ENCODE results near the gene FBLN1.

Gene FBLN1

GRCh38 chr22:45583504-45583903, 80.8 kb downstream of the FBLN1 start:
- ChIA-PET CTCF (interaction anchor here (1.1 to 1.6 kb wide), 4 partner anchors 9 to 411 kb away, joined by 3 to 5 read pairs (median 4); no protein-coding TSS in a partner anchor), POLR2A (no interaction called here)
- TF ChIP-seq CTCF (IDR thresholded peaks at IDR 0.05; ENCODE audit: insufficient read depth, low read length, missing control alignments): no peak
- no peak for DNase-seq (ENCODE audit: low read depth, low spot score)
- no peak overlapping the region for H3K4me3 ChIP-seq (ENCODE audit: low read depth, low read length)

- POLR2A ChIA-PET: no interaction called here
- no peak for DNase-seq (ENCODE audit: low read depth, low spot score)
- H3K4me3 ChIP-seq (ENCODE audit: low read depth, low read length): no peak overlapping the region
- CTCF ChIA-PET: interaction anchor here (1.1 to 1.6 kb wide), 4 partner anchors 10 to 410 kb away, joined by 3 to 4 read pairs (median 4); no protein-coding TSS in a partner anchor
- no peak for TF ChIP-seq CTCF (IDR thresholded peaks at IDR 0.05; ENCODE audit: insufficient read depth, low read length, missing control alignments)
These were observed 81.5 kb downstream of the FBLN1 start for GRCh38 chr22:45584121-45584570.

- no peak for DNase-seq (ENCODE audit: low read depth, low spot score)
- POLR2A ChIA-PET: no interaction called here
These were observed 82.1 kb downstream of the FBLN1 start for GRCh38 chr22:45584621-45585436.

GRCh38 chr22:45585437-45585755, 82.7 kb downstream of the FBLN1 start:
- ChIA-PET POLR2A (no interaction called here), CTCF (interaction anchor here (0.5 kb wide), 1 partner anchor 17 kb away, joined by 3 read pairs; no protein-coding TSS in a partner anchor)
- no peak for DNase-seq (ENCODE audit: low read depth, low spot score)
- no peak for TF ChIP-seq CTCF (IDR thresholded peaks at IDR 0.05; ENCODE audit: insufficient read depth, low read length, missing control alignments)
- H3K4me3 ChIP-seq (ENCODE audit: low read depth, low read length): no peak overlapping the region

More at GRCh38 chr22:45584621-45585436, 82.1 kb downstream of the FBLN1 start:
- TF ChIP-seq CTCF (IDR thresholded peaks at IDR 0.05; ENCODE audit: insufficient read depth, low read length, missing control alignments): no peak
- H3K4me3 ChIP-seq (ENCODE audit: low read depth, low read length): no peak overlapping the region
- CTCF ChIA-PET: interaction anchor here (1.1 kb wide), 2 partner anchors 31 to 60 kb away, joined by 3 to 4 read pairs; no protein-coding TSS in a partner anchor

- DNase-seq (ENCODE audit: low read depth, low spot score): no peak
- no peak overlapping the region for H3K4me3 ChIP-seq (ENCODE audit: low read depth, low read length)
- POLR2A ChIA-PET: no interaction called here
- TF ChIP-seq CTCF (IDR thresholded peaks at IDR 0.05; ENCODE audit: insufficient read depth, low read length, missing control alignments): no peak
- CTCF ChIA-PET: interaction anchor here (0.5 to 1.7 kb wide), 2 partner anchors 9 to 16 kb away, joined by 3 to 6 read pairs; no protein-coding TSS in a partner anchor
These were observed 83.4 kb downstream of the FBLN1 start for GRCh38 chr22:45585946-45586540.

Measured in AG04449 (cell line).